HepG2 (cell line): ENCODE results near the gene TMEM267. TPM values are rescaled to one million over a fixed set of nuclear protein-coding genes. Genes with fewer than 3 reads are reported as not detected.

ENCODE experiments used
- ATAC-seq: fragments of 200-7000 bp; cut with Tn5 transposase; 3 replicates; pipeline ENCODE4 v1.9.1; 2020; ENCODE audit warnings: mild to moderate bottlenecking, moderate library complexity
- BruUV-seq: library from RNA; stranded (reverse); fragments of 400-500 nt; replicated peaks from 2 replicates; lab custom pipeline; 2021; lab: Mats Ljungman, UMichigan
- CTCF ChIA-PET: fragments of 300-600 bp; formaldehyde crosslinking; extraction: SDS; loops from one replicate; lab custom pipeline; 2021; ENCODE audit warnings: low total read pairs, inconsistent platforms, low intra/inter-chr PET ratio; lab: Yijun Ruan, JAX
- POLR2A ChIA-PET: fragments of 350-600 bp; sonication (Branson Sonifier 250); formaldehyde crosslinking; loops from one replicate; lab custom pipeline; 2020; ENCODE audit warnings: antibody characterized with exemption, inconsistent platforms; lab: Yijun Ruan, JAX
- DNase-seq: peaks from one replicate; pipeline ENCODE4 v3.0.0-alpha.2; 2015; ENCODE audit warnings: low spot score
- FAIRE-seq: peaks from 3 replicates; lab custom pipeline; 2011; peaks lifted over from hg19 to GRCh38; lab: Jason Lieb, UNC
- H2AFZ ChIP-seq: one replicate; pipeline ENCODE4 v1.6.1; 2011; ENCODE audit warnings: low read length, inconsistent platforms
- H3K27ac ChIP-seq: fragments of 300-600 bp; 3 replicates; pipeline ENCODE4 v1.8.0; 2011; ENCODE audit warnings: mixed run types, mild to moderate bottlenecking, mixed read lengths, low read length, inconsistent platforms; ENCODE audit not compliant: insufficient read depth; ENCODE audit errors: extremely low read length
- H3K27me3 ChIP-seq, 2 experiments: fragments of 200-600 bp in 1 of 2; 2 replicates in 1 of 2; 3 replicates in 1 of 2; pipeline versions ENCODE4 v1.6.0 to v1.8.0; 2011; ENCODE audit warnings: low read length in 2 of 2, mild to moderate bottlenecking in 2 of 2, moderate library complexity in 2 of 2, inconsistent platforms in 1 of 2; ENCODE audit not compliant: insufficient read depth in 2 of 2, control insufficient read depth in 1 of 2
- H3K36me3 ChIP-seq, 2 experiments: fragments of 200-600 bp in 1 of 2; replicated peaks in 1 of 2; 2 replicates in 1 of 2; 3 replicates in 1 of 2; pipeline versions ENCODE4 v1.5.1 to v1.8.0; 2011; ENCODE audit warnings: low read length in 2 of 2, inconsistent platforms in 1 of 2; ENCODE audit not compliant: insufficient read depth in 2 of 2, control insufficient read depth in 1 of 2
- H3K4me1 ChIP-seq: 2 replicates; pipeline ENCODE4 v1.5.1; 2012; ENCODE audit warnings: low read length, inconsistent platforms; ENCODE audit not compliant: insufficient read depth
- H3K4me2 ChIP-seq: 2 replicates; pipeline ENCODE4 v1.6.0; 2011; ENCODE audit warnings: low read depth, low read length, inconsistent platforms
- H3K4me3 ChIP-seq, 3 experiments: fragments of 200-600 bp in 1 of 3; sonication (generic), shearing (Covaris generic) in 1 of 3; replicated peaks in 1 of 3; 2 replicates each; pipeline ENCODE4 v1.5.1; 2011 to 2016; ENCODE audit warnings: low read length in 3 of 3, inconsistent platforms in 2 of 3, low read depth in 2 of 3, mild to moderate bottlenecking in 2 of 3, control low read depth in 1 of 3, mixed read lengths in 1 of 3; ENCODE audit not compliant: insufficient read depth in 1 of 3
- H3K79me2 ChIP-seq: one replicate; pipeline ENCODE4 v1.6.1; 2011; ENCODE audit warnings: low read length, inconsistent platforms; ENCODE audit not compliant: insufficient read depth
- H3K9ac ChIP-seq: 2 replicates; pipeline ENCODE4 v1.6.0; 2011; ENCODE audit warnings: mild to moderate bottlenecking, low read depth, low read length, inconsistent platforms; ENCODE audit not compliant: insufficient read depth
- H3K9me3 ChIP-seq: 2 replicates; pipeline ENCODE4 v1.5.1; 2012; ENCODE audit warnings: mild to moderate bottlenecking, low read length
- H4K20me1 ChIP-seq: 2 replicates; pipeline ENCODE4 v1.6.0; 2011; ENCODE audit warnings: inconsistent platforms, mild to moderate bottlenecking, low read length, moderate library complexity; ENCODE audit not compliant: insufficient read depth
- ARID2 ChIP-seq: sonication (generic); formaldehyde crosslinking; IDR thresholded peaks from 2 replicates; pipeline ENCODE4 v1.8.1; 2022; ENCODE audit warnings: mild to moderate bottlenecking, missing genetic modification reagents, borderline replicate concordance
- ARNT2 ChIP-seq: sonication (generic); formaldehyde crosslinking; IDR thresholded peaks from 2 replicates; pipeline ENCODE4 v1.8.0; 2022; ENCODE audit warnings: mild to moderate bottlenecking, low read depth, missing genetic modification reagents, moderate library complexity
- FOXO1 ChIP-seq: sonication (generic); formaldehyde crosslinking; IDR thresholded peaks from 2 replicates; pipeline ENCODE4 v1.4.0; 2020; ENCODE audit warnings: missing genetic modification reagents
- HHEX ChIP-seq: IDR thresholded peaks from 2 replicates; pipeline ENCODE4 v1.6.1; 2016; ENCODE audit warnings: control low read depth
- KMT2B ChIP-seq: IDR thresholded peaks from 2 replicates; pipeline ENCODE4 v1.6.1; 2016; ENCODE audit warnings: missing genetic modification reagents, missing compliant biosample characterization
- SMYD3 ChIP-seq: sonication (generic); formaldehyde crosslinking; IDR thresholded peaks from 2 replicates; pipeline ENCODE4 v1.8.1; 2023; ENCODE audit warnings: mild to moderate bottlenecking, missing genetic modification reagents
- YY1 ChIP-seq: IDR thresholded peaks from 2 replicates; pipeline ENCODE4 v1.6.1; 2011; ENCODE audit warnings: low read length, low read depth, moderate library complexity, mild to moderate bottlenecking; ENCODE audit not compliant: insufficient read depth, insufficient replicate concordance
- ZNF207 ChIP-seq: fragments of 450-650 bp; IDR thresholded peaks from 2 replicates; pipeline ENCODE4 v1.6.1; 2016; ENCODE audit warnings: antibody characterized with exemption, borderline replicate concordance
- ZNF569 ChIP-seq: sonication (generic); formaldehyde crosslinking; IDR thresholded peaks from 2 replicates; pipeline ENCODE4 v1.5.0; 2020; ENCODE audit warnings: mild to moderate bottlenecking, missing genetic modification reagents, moderate library complexity, borderline replicate concordance
- ZNF644 ChIP-seq: IDR thresholded peaks from 2 replicates; pipeline ENCODE4 v1.6.1; 2016; ENCODE audit warnings: low read depth
- ZNF749 ChIP-seq: sonication (generic); formaldehyde crosslinking; IDR thresholded peaks from 2 replicates; pipeline ENCODE4 v1.8.0; 2022; ENCODE audit warnings: mild to moderate bottlenecking, missing genetic modification reagents, moderate library complexity, borderline replicate concordance
- WGBS: methylation state at CpG from one replicate; pipeline ENCODE4 v1.1.6; 2017; ENCODE audit warnings: low lambda C conversion rate; 5-methylcytosine and 5-hydroxymethylcytosine counted together
- in situ Hi-C: cut with HindIII; loops from 2 replicates; pipeline ENCODE4 v1.10.0; 2017; ENCODE audit warnings: low pct_unique_long_range_greater_than_20kb; ENCODE audit not compliant: extremely low pct_ligation_motif_present
- intact Hi-C: fragments of 100-400 bp; cut with micrococcal nuclease; formaldehyde crosslinking; loops from one replicate; pipeline ENCODE4 v1.10.0; 2022; ENCODE audit not compliant: unreplicated experiment
- polyA plus RNA-seq, 8 experiments: library from polyadenylated mRNA; depleted of rRNA in 3 of 8; stranded (reverse) in 7 of 8; unstranded in 1 of 8; fragments of >200 nt; fragmentation: Illumina TruSeq in 4 of 8; extraction: Trizol in 4 of 8; gene quantifications; 2 replicates each; pipeline versions ENCODE4 v1.2.1 to v1.2.3, GENCODE V29; 2011 to 2016; ENCODE audit warnings: low read depth in 4 of 8, missing spikeins in 1 of 8, mixed read lengths in 1 of 8; ENCODE audit not compliant: insufficient read depth in 1 of 8
- total RNA-seq, 5 experiments: library from RNA; depleted of rRNA; stranded (reverse); fragments of >200 nt; fragmentation: Illumina TruSeq; extraction: Trizol; gene quantifications; 2 replicates each; pipeline ENCODE4 v1.2.3, GENCODE V29; 2016; ENCODE audit warnings: low read depth in 1 of 5
- TF ChIP-seq, protein P1 (sequence below): IDR thresholded peaks from 2 replicates; pipeline ENCODE4 v1.6.1; 2018; ENCODE audit warnings: missing genetic modification reagents

TMEM267 gene
- total and polyA plus RNA-seq, 2 of the 13 experiments (the other 11 are each of a cell fraction or from before 2014, with no cell fraction given), result 8.9 to 12.6 TPM

DNA sequence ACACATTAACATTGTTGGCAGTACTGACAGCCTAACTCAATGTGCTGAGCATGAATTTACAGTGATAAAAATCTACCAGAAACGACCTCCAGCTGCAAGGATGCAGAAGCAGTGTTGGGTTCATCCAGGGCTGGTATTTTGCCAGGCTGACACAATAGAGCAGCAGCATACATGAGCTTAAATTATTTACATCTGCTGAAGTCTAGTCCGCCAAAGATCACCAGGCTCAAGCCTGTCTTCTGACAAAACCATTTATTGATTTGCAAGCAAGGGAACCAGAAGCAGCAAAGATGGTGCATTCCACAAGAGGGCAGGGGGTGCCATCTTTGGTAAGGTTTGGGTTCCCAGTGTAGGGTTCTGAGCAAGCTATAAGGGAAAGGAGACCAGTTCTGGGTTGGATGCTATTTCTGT, 40.0 kb upstream of the TMEM267 start (continued):
- TF ChIP-seq ARID2 (CRISPR knock-in tag), result no peak

DNA sequence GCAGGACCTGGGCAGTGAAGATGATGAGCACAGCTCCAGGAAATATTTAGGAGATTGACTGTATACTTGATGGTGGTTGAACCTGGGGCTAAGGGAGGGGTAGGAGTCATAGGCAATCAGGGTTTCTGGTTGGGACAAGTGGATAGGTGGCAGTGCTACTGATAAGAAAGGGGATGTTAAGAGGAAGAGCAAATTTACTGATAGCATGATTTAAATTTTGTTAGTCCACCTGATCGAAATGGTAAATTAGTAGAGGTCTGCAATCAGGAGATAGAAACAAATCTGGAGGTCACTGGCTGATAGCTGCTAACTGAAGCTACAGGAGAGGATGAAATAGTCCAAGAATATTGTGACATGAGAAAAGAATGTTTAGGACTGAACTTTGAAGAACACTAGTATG, 37.0 kb upstream of the TMEM267 start:
- WGBS, result 81% methylated on average over 1 of the region's 1 CpG
- Histone ChIP-seq H2AFZ (no peak overlapping the region), H3K27ac (no peak overlapping the region), H3K36me3 (no peaks in the 10 kb centered on the region; a peak in 1 of 5 replicates), H4K20me1 (no peaks in the 10 kb centered on the region), H3K4me1 (peaks cover 12% of the 10 kb centered on the region), H3K9ac (no peak overlapping the region), H3K27me3 (no peaks in the 10 kb centered on the region), H3K4me2 (no peak overlapping the region), H3K9me3 (no peaks in the 10 kb centered on the region), H3K79me2 (no peaks in the 10 kb centered on the region), H3K4me3 (no peak overlapping the region)
- POLR2A ChIA-PET, result interaction anchor here (0.6 to 0.7 kb wide), 2 partner anchors 35 to 87 kb away, joined by 3 to 5 read pairs; no protein-coding TSS in a partner anchor
- no peak for DNase-seq
- FAIRE-seq, result no peak
- TF ChIP-seq ZNF207, result no peak
- CTCF ChIA-PET, result no interaction called here
- no TSS peak for BruUV-seq
- ATAC-seq, result no peak
- intact Hi-C loops, result no loop called here
- in situ Hi-C loops, result no loop called here

DNA sequence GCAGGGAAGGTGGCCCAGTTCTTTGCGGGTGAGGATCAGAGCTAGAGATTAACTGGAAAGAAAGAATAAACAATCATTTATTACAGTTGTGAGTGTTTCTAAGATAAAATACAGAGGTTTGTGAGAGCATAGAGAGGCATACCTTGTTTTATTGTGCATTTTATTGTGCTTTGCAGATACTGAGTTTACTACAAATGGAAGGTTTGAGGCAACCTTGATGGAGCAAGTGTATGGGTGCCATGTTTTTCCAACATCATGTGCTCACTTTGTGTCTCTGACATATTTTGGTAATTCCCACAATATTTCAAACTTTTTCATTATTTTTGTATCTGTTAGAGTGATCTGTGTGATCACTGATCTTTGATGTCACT, 32.0 kb upstream of the TMEM267 start:
- intact Hi-C loops (loop anchor here (2.0 kb wide), 1 partner anchor 33 kb away; the partner anchor contains the start of gene TMEM267), in situ Hi-C loops (no loop called here)
- Histone ChIP-seq H3K4me3 (peak overlapping the region; percentile 74 to 92 (median 82)), H4K20me1 (no peaks in the 10 kb centered on the region), H3K9me3 (no peaks in the 10 kb centered on the region), H3K79me2 (peaks cover 21% of the 10 kb centered on the region), H3K4me2 (peak overlapping the region; percentile 68), H3K36me3 (no peaks in the 10 kb centered on the region), H3K27me3 (no peaks in the 10 kb centered on the region), H3K9ac (peak overlapping the region; percentile 69), H2AFZ (peak overlapping the region; percentile 89)
- FAIRE-seq (no peak), ATAC-seq (no peak)
- POLR2A ChIA-PET, result interaction anchor here (1.0 to 2.2 kb wide), 9 partner anchors 9 to 394 kb away, joined by 3 to 52 read pairs (median 5); partner anchors contain the start of genes HMGCS1, NNT, TMEM267 and ZNF131
- BruUV-seq, result no TSS peak
- CTCF ChIA-PET, result no interaction called here
- 21% methylated on average over 1 of the region's 1 CpG for WGBS
- TF ChIP-seq, protein P1, sequence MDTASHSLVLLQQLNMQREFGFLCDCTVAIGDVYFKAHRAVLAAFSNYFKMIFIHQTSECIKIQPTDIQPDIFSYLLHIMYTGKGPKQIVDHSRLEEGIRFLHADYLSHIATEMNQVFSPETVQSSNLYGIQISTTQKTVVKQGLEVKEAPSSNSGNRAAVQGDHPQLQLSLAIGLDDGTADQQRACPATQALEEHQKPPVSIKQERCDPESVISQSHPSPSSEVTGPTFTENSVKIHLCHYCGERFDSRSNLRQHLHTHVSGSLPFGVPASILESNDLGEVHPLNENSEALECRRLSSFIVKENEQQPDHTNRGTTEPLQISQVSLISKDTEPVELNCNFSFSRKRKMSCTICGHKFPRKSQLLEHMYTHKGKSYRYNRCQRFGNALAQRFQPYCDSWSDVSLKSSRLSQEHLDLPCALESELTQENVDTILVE (CRISPR knock-in tag), result no peak
- no peak for TF ChIP-seq ZNF749
- TF ChIP-seq FOXO1, result no peak
- TF ChIP-seq ZNF644 (CRISPR knock-in tag), result peak; percentile 65; the same call in 1 of the 2 replicates
- TF ChIP-seq SMYD3 (CRISPR knock-in tag), result no peak
- peak; percentile 47 for TF ChIP-seq YY1
- no peak for TF ChIP-seq ZNF569 (CRISPR knock-in tag)
- TF ChIP-seq KMT2B (CRISPR knock-in tag), result no peak
- no peak for TF ChIP-seq HHEX (CRISPR knock-in tag)
- no peak for TF ChIP-seq ARNT2 (CRISPR knock-in tag)
- TF ChIP-seq, all 625 proteins: peak for 2
- Histone ChIP-seq H3K27ac (peak overlapping the region; percentile 83), H3K4me1 (peaks cover 35% of the 10 kb centered on the region)
- DNase-seq, result no peak
